ENCODE measurements around the gene GDI1. TPM values are rescaled to one million over a fixed set of nuclear protein-coding genes. Genes with fewer than 3 reads are reported as not detected.

Gene GDI1
- total RNA-seq, 1 donor from 2014 or later: 143 TPM

DNA sequence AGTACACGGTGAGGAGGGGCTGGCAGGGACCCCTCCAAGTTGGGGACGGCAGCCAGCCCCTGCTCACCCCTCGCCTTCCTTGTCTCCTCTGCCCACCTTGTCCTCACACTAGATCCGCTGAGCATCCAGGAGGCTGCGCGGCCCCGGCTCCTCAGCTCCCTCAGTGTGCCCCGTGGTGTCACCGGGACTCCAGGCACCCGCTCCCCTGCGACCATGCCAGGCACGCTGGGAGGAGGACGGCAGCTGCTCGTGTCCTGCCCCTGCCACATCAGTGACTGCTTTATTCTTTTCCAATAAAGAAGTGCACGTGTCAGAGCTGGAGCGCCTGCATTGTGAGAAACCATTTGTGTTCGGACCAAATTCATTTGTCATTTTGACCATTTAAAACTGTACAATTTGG is 13.4 kb downstream of the GDI1 start:
- H3K9ac ChIP-seq (ENCODE audit: low read length): no peak overlapping the region

DNA sequence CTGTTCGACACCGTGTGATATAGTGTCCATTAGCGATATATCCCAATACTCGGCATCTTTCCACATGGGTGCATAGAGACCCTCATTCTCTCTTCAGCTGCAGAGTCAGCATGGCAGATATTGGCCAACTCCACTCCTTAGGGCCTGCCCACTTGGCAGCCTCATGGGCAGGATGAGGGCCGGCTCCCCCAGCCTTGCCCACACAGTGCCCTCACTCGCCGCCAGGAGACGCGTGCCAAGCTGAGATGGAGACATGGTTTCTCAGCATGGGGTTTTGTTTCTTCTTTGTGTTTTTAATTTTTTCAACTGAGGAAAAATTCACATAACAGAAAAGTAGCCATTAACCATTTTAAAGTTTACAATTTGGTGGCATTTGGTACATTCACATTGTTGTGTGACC is 15.9 kb downstream of the GDI1 start:
- H3K9ac ChIP-seq (ENCODE audit: low read length): no peak overlapping the region
- Mint-ChIP-seq H3K4me1 (ENCODE audit: low read depth, unreplicated experiment) (no peaks in the 10 kb centered on the region), H3K9me3 (ENCODE audit: unreplicated experiment) (peaks cover 2% of the 10 kb centered on the region)

More for the DNA sequence above, 13.4 kb downstream of the GDI1 start:
- H3K27me3 ChIP-seq (ENCODE audit: insufficient read depth, low read length): no peaks in the 10 kb centered on the region
- no peak overlapping the region for H3K27ac ChIP-seq (ENCODE audit: low read depth, low read length)
- no peaks in the 10 kb centered on the region for H3K27me3 Mint-ChIP-seq (ENCODE audit: low read depth, unreplicated experiment)
- peaks cover 2% of the 10 kb centered on the region for H3K9me3 Mint-ChIP-seq (ENCODE audit: unreplicated experiment)
- DNase-seq (ENCODE audit: low read depth) (no peak), FAIRE-seq (no peak)
- no peaks in the 10 kb centered on the region for H3K36me3 ChIP-seq (ENCODE audit: insufficient read depth, low read length)
- peaks cover 8% of the 10 kb centered on the region for H3K4me1 ChIP-seq (ENCODE audit: insufficient read depth, low read length)
- peaks cover 18% of the 10 kb centered on the region for H3K79me2 ChIP-seq (ENCODE audit: insufficient read depth, low read length)
- no peaks in the 10 kb centered on the region for H3K9me3 ChIP-seq (ENCODE audit: insufficient read depth, low read depth, low read length)
- H3K4me3 Mint-ChIP-seq (ENCODE audit: unreplicated experiment): no peak overlapping the region
- no peak overlapping the region for H2AFZ ChIP-seq (ENCODE audit: low read depth, low read length)
- H4K20me1 ChIP-seq (ENCODE audit: insufficient read depth, low read length): peaks cover 14% of the 10 kb centered on the region
- TF ChIP-seq EZH2 (IDR thresholded peaks at IDR 0.05; ENCODE audit: insufficient read depth, low read length): no peak
- TF ChIP-seq, protein P1, sequence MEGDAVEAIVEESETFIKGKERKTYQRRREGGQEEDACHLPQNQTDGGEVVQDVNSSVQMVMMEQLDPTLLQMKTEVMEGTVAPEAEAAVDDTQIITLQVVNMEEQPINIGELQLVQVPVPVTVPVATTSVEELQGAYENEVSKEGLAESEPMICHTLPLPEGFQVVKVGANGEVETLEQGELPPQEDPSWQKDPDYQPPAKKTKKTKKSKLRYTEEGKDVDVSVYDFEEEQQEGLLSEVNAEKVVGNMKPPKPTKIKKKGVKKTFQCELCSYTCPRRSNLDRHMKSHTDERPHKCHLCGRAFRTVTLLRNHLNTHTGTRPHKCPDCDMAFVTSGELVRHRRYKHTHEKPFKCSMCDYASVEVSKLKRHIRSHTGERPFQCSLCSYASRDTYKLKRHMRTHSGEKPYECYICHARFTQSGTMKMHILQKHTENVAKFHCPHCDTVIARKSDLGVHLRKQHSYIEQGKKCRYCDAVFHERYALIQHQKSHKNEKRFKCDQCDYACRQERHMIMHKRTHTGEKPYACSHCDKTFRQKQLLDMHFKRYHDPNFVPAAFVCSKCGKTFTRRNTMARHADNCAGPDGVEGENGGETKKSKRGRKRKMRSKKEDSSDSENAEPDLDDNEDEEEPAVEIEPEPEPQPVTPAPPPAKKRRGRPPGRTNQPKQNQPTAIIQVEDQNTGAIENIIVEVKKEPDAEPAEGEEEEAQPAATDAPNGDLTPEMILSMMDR (IDR thresholded peaks at IDR 0.05; ENCODE audit: insufficient read depth, low read depth, low read length): no peak
- H3K4me3 ChIP-seq (ENCODE audit: insufficient read depth, low read depth, low read length): no peak overlapping the region
- H3K27ac Mint-ChIP-seq (ENCODE audit: unreplicated experiment): no peak overlapping the region
- H3K4me1 Mint-ChIP-seq (ENCODE audit: low read depth, unreplicated experiment): no peaks in the 10 kb centered on the region
- H3K36me3 Mint-ChIP-seq (ENCODE audit: low read depth, unreplicated experiment): peaks cover 7% of the 10 kb centered on the region
- H3K4me2 ChIP-seq (ENCODE audit: low read length): no peak overlapping the region

More for the DNA sequence above, 15.9 kb downstream of the GDI1 start:
- Mint-ChIP-seq H3K27ac (ENCODE audit: unreplicated experiment) (no peak overlapping the region), H3K36me3 (ENCODE audit: low read depth, unreplicated experiment) (peaks cover 7% of the 10 kb centered on the region), H3K4me3 (ENCODE audit: unreplicated experiment) (no peak overlapping the region), H3K27me3 (ENCODE audit: low read depth, unreplicated experiment) (no peaks in the 10 kb centered on the region)
- H3K27me3 ChIP-seq (ENCODE audit: insufficient read depth, low read length): no peaks in the 10 kb centered on the region
- H3K4me3 ChIP-seq (ENCODE audit: insufficient read depth, low read depth, low read length): no peak overlapping the region
- H3K4me1 ChIP-seq (ENCODE audit: insufficient read depth, low read length): no peaks in the 10 kb centered on the region
- no peak for TF ChIP-seq EZH2 (IDR thresholded peaks at IDR 0.05; ENCODE audit: insufficient read depth, low read length)
- TF ChIP-seq, protein P1 (IDR thresholded peaks at IDR 0.05; ENCODE audit: insufficient read depth, low read depth, low read length): no peak
- no peaks in the 10 kb centered on the region for H3K9me3 ChIP-seq (ENCODE audit: insufficient read depth, low read depth, low read length)
- peaks cover 3% of the 10 kb centered on the region for H4K20me1 ChIP-seq (ENCODE audit: insufficient read depth, low read length)
- no peaks in the 10 kb centered on the region for H3K79me2 ChIP-seq (ENCODE audit: insufficient read depth, low read length)
- no peak overlapping the region for H2AFZ ChIP-seq (ENCODE audit: low read depth, low read length)
- H3K27ac ChIP-seq (ENCODE audit: low read depth, low read length): no peak overlapping the region
- FAIRE-seq: no peak
- no peaks in the 10 kb centered on the region for H3K36me3 ChIP-seq (ENCODE audit: insufficient read depth, low read length)
- no peak for DNase-seq (ENCODE audit: low read depth)
- no peak overlapping the region for H3K4me2 ChIP-seq (ENCODE audit: low read length)

Measured in astrocyte (in vitro differentiated cells and primary cell).